22Rv1 (cell line): ENCODE data around the gene PCMT1.

Experiments
- CTCF ChIP-seq: fragments of 450-650 bp; IDR thresholded peaks from 2 replicates; pipeline ENCODE4 v1.5.1; 2017; ENCODE audit warnings: mild to moderate bottlenecking
- ZFX ChIP-seq: fragments of 450-650 bp; IDR thresholded peaks from 2 replicates; pipeline ENCODE4 v1.6.1; 2017; ENCODE audit warnings: antibody characterized with exemption, borderline replicate concordance

GRCh38 chr6:149809798-149810197 is 60.3 kb downstream of the PCMT1 start:
- TF ChIP-seq CTCF, result no peak
- TF ChIP-seq ZFX, result no peak
